Activated naive CD4-positive, alpha-beta T cell treated with anti-CD3 and anti-CD28 coated beads for 36 hours (primary cell): ENCODE results near the gene MSMP. TPM values are rescaled to one million over a fixed set of nuclear protein-coding genes. Genes with fewer than 3 reads are reported as not detected.

Experiments
- CTCF ChIA-PET: fragments of 350-600 bp; sonication (Branson Sonifier 250); formaldehyde crosslinking; loops from one replicate; lab custom pipeline; 2021; ENCODE audit warnings: antibody characterized with exemption; lab: Charles Lee
- DNase-seq: peaks from one replicate; pipeline ENCODE4 v3.0.0-alpha.2; 2020
- H3K27ac Mint-ChIP-seq: one replicate; pipeline ENCODE4 v1.8.0; 2021; ENCODE audit warnings: mild to moderate bottlenecking, mixed read lengths
- H3K27me3 Mint-ChIP-seq: one replicate; pipeline ENCODE4 v1.8.0; 2021; ENCODE audit warnings: low read depth, mixed read lengths
- H3K36me3 Mint-ChIP-seq: one replicate; pipeline ENCODE4 v1.8.0; 2021; ENCODE audit warnings: low read depth, mixed read lengths
- H3K4me1 Mint-ChIP-seq: one replicate; pipeline ENCODE4 v1.8.0; 2021; ENCODE audit warnings: low read depth, mixed read lengths
- H3K4me3 Mint-ChIP-seq: one replicate; pipeline ENCODE4 v1.8.0; 2021; ENCODE audit warnings: mild to moderate bottlenecking, moderate library complexity, mixed read lengths
- H3K9me3 Mint-ChIP-seq: one replicate; pipeline ENCODE4 v1.8.0; 2021; ENCODE audit warnings: mixed read lengths
- intact Hi-C: fragments of 100-400 bp; cut with micrococcal nuclease; formaldehyde crosslinking; loops from one replicate; pipeline ENCODE4 v1.15.1; 2023
- total RNA-seq, 2 experiments: library from RNA; stranded (reverse); gene quantifications; one replicate each; pipeline ENCODE4 v1.2.3, GENCODE V29; 2021

Gene MSMP
- total RNA-seq, 2 experiments from 2014 or later = 0.45 TPM; not detected in 1

GRCh38 chr9:35753466-35753865 is 610 bp downstream of the MSMP start:
- no peak overlapping the region for H3K27ac Mint-ChIP-seq

GRCh38 chr9:35750256-35750531 is 3.9 kb downstream of the MSMP start:
- Mint-ChIP-seq H3K36me3 (peaks cover 8% of the 10 kb centered on the region), H3K4me3 (peak overlapping the region; percentile 89), H3K4me1 (peaks cover 32% of the 10 kb centered on the region), H3K27me3 (no peaks in the 10 kb centered on the region), H3K27ac (peak overlapping the region; percentile 88), H3K9me3 (no peaks in the 10 kb centered on the region)
- CTCF ChIA-PET = interaction anchor here (0.8 to 7.2 kb wide), 6 partner anchors 11 to 91 kb away, joined by 3 to 59 read pairs (median 4); no protein-coding TSS in a partner anchor
- no peak for DNase-seq
- intact Hi-C loops = no loop called here

More at GRCh38 chr9:35753466-35753865, 610 bp downstream of the MSMP start:
- intact Hi-C loops = no loop called here
- H3K27me3 Mint-ChIP-seq = no peaks in the 10 kb centered on the region
- H3K9me3 Mint-ChIP-seq = no peaks in the 10 kb centered on the region
- H3K4me3 Mint-ChIP-seq = no peak overlapping the region
- peaks cover 23% of the 10 kb centered on the region for H3K4me1 Mint-ChIP-seq
- DNase-seq = no peak
- CTCF ChIA-PET = interaction anchor here (0.6 to 3.8 kb wide), 4 partner anchors 18 to 136 kb away, joined by 3 to 32 read pairs (median 10); no protein-coding TSS in a partner anchor
- H3K36me3 Mint-ChIP-seq = peaks cover 8% of the 10 kb centered on the region

- intact Hi-C loops = loop anchor here (1.0 to 5.0 kb wide), 5 partner anchors 17 to 632 kb away; partner anchors contain the start of genes ATOSB, CREB3, HINT2 and TLN1
- CTCF ChIA-PET = interaction anchor here (0.8 to 7.2 kb wide), 8 partner anchors 10 to 91 kb away, joined by 3 to 59 read pairs (median 6); partner anchors contain the start of genes CREB3 and TLN1
- Mint-ChIP-seq H3K27ac (peak overlapping the region; percentile 88), H3K27me3 (no peaks in the 10 kb centered on the region), H3K4me3 (peak overlapping the region; percentile 89), H3K4me1 (peaks cover 32% of the 10 kb centered on the region), H3K9me3 (no peaks in the 10 kb centered on the region), H3K36me3 (peaks cover 8% of the 10 kb centered on the region)
- peak; percentile 65 for DNase-seq
Measured at GRCh38 chr9:35749515-35750255, 4.4 kb downstream of the MSMP start.

GRCh38 chr9:35748858-35749514 is 5.1 kb downstream of the MSMP start, which contains the start of the genes GBA2 and RGP1:
Gene GBA2, minus strand, starts transcription at chr9:35749228. Its CDS starts 524 bp downstream, at chr9:35748704.
Gene RGP1, plus strand, starts transcription at chr9:35749287. Its CDS starts 469 bp downstream, at chr9:35749756.
- intact Hi-C loops = loop anchor here (1.0 to 5.0 kb wide), 7 partner anchors 13 to 632 kb away; partner anchors contain the start of genes ATOSB, CREB3, HINT2 and TLN1
- H3K4me1 Mint-ChIP-seq = peaks cover 32% of the 10 kb centered on the region
- peak; percentile 67 for DNase-seq
- H3K27me3 Mint-ChIP-seq = no peaks in the 10 kb centered on the region
- H3K36me3 Mint-ChIP-seq = peaks cover 7% of the 10 kb centered on the region
- H3K9me3 Mint-ChIP-seq = no peaks in the 10 kb centered on the region
- CTCF ChIA-PET = interaction anchor here (0.8 to 7.2 kb wide), 15 partner anchors 7 to 145 kb away, joined by 3 to 59 read pairs (median 5); partner anchors contain the start of genes CREB3, HINT2 and TLN1
- peak within 1 kb of the TSS; percentile 89 for H3K4me3 Mint-ChIP-seq
- peak within 1 kb of the TSS; percentile 88 for H3K27ac Mint-ChIP-seq

- H3K27ac Mint-ChIP-seq = peak overlapping the region; percentile 67
- no peaks in the 10 kb centered on the region for H3K9me3 Mint-ChIP-seq
- CTCF ChIA-PET = interaction anchor here (0.6 to 7.2 kb wide), 13 partner anchors 8 to 379 kb away, joined by 3 to 59 read pairs (median 5); partner anchors contain the start of genes CREB3, HINT2 and TLN1
- peak overlapping the region; percentile 81 for H3K4me3 Mint-ChIP-seq
- H3K27me3 Mint-ChIP-seq = no peaks in the 10 kb centered on the region
- H3K36me3 Mint-ChIP-seq = peaks cover 7% of the 10 kb centered on the region
- peaks cover 32% of the 10 kb centered on the region for H3K4me1 Mint-ChIP-seq
- peak; percentile 35 for DNase-seq
- intact Hi-C loops = loop anchor here (1.0 to 5.0 kb wide), 3 partner anchors 12 to 631 kb away; partner anchors contain the start of gene ATOSB
Measured at GRCh38 chr9:35748242-35748857, 5.7 kb downstream of the MSMP start.

GRCh38 chr9:35746583-35746982 is 7.5 kb downstream of the MSMP start:
- CTCF ChIA-PET = interaction anchor here (0.7 to 7.2 kb wide), 8 partner anchors 10 to 143 kb away, joined by 3 to 59 read pairs (median 4); partner anchors contain the start of genes CREB3 and TLN1
- DNase-seq = no peak
- intact Hi-C loops = loop anchor here (5.0 kb wide), 1 partner anchor 629 kb away; the partner anchor contains the start of gene ATOSB
- H3K4me3 Mint-ChIP-seq = peak overlapping the region; percentile 40
- H3K9me3 Mint-ChIP-seq = no peaks in the 10 kb centered on the region
- H3K36me3 Mint-ChIP-seq = peaks cover 3% of the 10 kb centered on the region
- peaks cover 39% of the 10 kb centered on the region for H3K4me1 Mint-ChIP-seq
- no peak overlapping the region for H3K27ac Mint-ChIP-seq
- no peaks in the 10 kb centered on the region for H3K27me3 Mint-ChIP-seq

- peaks cover 39% of the 10 kb centered on the region for H3K4me1 Mint-ChIP-seq
- CTCF ChIA-PET = interaction anchor here (1.2 to 7.2 kb wide), 6 partner anchors 10 to 89 kb away, joined by 3 to 59 read pairs (median 4); no protein-coding TSS in a partner anchor
- no peak overlapping the region for H3K27ac Mint-ChIP-seq
- H3K9me3 Mint-ChIP-seq = no peaks in the 10 kb centered on the region
- DNase-seq = no peak
- H3K4me3 Mint-ChIP-seq = no peak overlapping the region
- intact Hi-C loops = loop anchor here (5.0 kb wide), 1 partner anchor 628 kb away; the partner anchor contains the start of gene ATOSB
- no peaks in the 10 kb centered on the region for H3K27me3 Mint-ChIP-seq
- H3K36me3 Mint-ChIP-seq = peaks cover 5% of the 10 kb centered on the region
Measured at GRCh38 chr9:35745569-35745968, 8.5 kb downstream of the MSMP start.

GRCh38 chr9:35743880-35744518 is 10.1 kb downstream of the MSMP start:
- intact Hi-C loops = no loop called here
- Mint-ChIP-seq H3K27me3 (no peaks in the 10 kb centered on the region), H3K9me3 (no peaks in the 10 kb centered on the region), H3K36me3 (peaks cover 5% of the 10 kb centered on the region), H3K4me1 (peaks cover 35% of the 10 kb centered on the region), H3K4me3 (no peak overlapping the region), H3K27ac (no peak overlapping the region)
- CTCF ChIA-PET = interaction anchor here (1.0 to 7.2 kb wide), 4 partner anchors 9 to 47 kb away, joined by 4 to 59 read pairs (median 6); no protein-coding TSS in a partner anchor
- no peak for DNase-seq

GRCh38 chr9:35743452-35743851 is 10.6 kb downstream of the MSMP start:
- Mint-ChIP-seq H3K9me3 (no peaks in the 10 kb centered on the region), H3K27me3 (no peaks in the 10 kb centered on the region), H3K36me3 (peaks cover 5% of the 10 kb centered on the region), H3K27ac (no peak overlapping the region), H3K4me1 (peaks cover 35% of the 10 kb centered on the region), H3K4me3 (no peak overlapping the region)
- no peak for DNase-seq
- CTCF ChIA-PET = interaction anchor here (0.6 to 7.2 kb wide), 5 partner anchors 8 to 47 kb away, joined by 3 to 59 read pairs (median 4); no protein-coding TSS in a partner anchor
- intact Hi-C loops = no loop called here

GRCh38 chr9:35741740-35742139 is 12.3 kb downstream of the MSMP start:
- intact Hi-C loops = no loop called here
- H3K27me3 Mint-ChIP-seq = no peaks in the 10 kb centered on the region
- no peak overlapping the region for H3K4me3 Mint-ChIP-seq
- H3K9me3 Mint-ChIP-seq = no peaks in the 10 kb centered on the region
- H3K36me3 Mint-ChIP-seq = peaks cover 7% of the 10 kb centered on the region
- CTCF ChIA-PET = interaction anchor here (0.5 to 2.8 kb wide), 3 partner anchors 13 to 96 kb away, joined by 3 to 9 read pairs (median 4); no protein-coding TSS in a partner anchor
- H3K4me1 Mint-ChIP-seq = peaks cover 19% of the 10 kb centered on the region
- H3K27ac Mint-ChIP-seq = no peak overlapping the region
- DNase-seq = no peak

GRCh38 chr9:35740243-35740642 is 13.8 kb downstream of the MSMP start:
- CTCF ChIA-PET = interaction anchor here (0.6 kb wide), 1 partner anchor 90 kb away, joined by 5 read pairs; no protein-coding TSS in a partner anchor
- H3K4me3 Mint-ChIP-seq = no peak overlapping the region
- no peak for DNase-seq

More at GRCh38 chr9:35740243-35740642, 13.8 kb downstream of the MSMP start:
- intact Hi-C loops = no loop called here
- Mint-ChIP-seq H3K27me3 (no peaks in the 10 kb centered on the region), H3K9me3 (no peaks in the 10 kb centered on the region), H3K4me1 (peaks cover 8% of the 10 kb centered on the region), H3K27ac (no peak overlapping the region), H3K36me3 (peaks cover 13% of the 10 kb centered on the region)
